AG20443 (cell line): Measurements from ENCODE around the gene SLC25A47.
"Not testable (repeated sequence)": the region's sequence is repeated elsewhere in the genome, so short reads cannot be mapped to it uniquely, and the experiment has no call there.

Experiments used
- DNase-seq: peaks from one replicate; pipeline ENCODE4 v3.0.0; 2012; ENCODE audit warnings: low spot score, mixed read lengths

Gene SLC25A47

DNA sequence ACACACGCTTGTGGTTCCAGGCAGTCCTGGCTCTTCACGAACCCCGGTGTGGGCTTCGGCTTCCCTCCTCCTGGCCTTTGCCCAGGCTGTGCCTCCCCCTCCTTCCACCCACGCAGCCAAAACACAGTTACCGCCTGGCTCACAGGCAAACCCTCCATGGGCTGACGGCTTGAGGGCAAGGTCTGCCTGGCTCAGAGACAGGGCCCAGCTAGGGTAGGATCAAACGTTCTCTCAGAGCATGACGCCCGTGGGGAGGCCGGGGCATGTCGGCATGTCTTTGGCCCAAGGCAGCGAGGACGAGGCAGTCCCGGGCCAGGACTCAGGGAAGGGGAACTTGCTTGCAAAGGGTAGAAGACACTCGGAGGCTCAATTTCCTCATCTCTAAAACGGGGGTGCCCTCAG lies 2.1 kb downstream of the SLC25A47 start:
- no peak for DNase-seq

DNA sequence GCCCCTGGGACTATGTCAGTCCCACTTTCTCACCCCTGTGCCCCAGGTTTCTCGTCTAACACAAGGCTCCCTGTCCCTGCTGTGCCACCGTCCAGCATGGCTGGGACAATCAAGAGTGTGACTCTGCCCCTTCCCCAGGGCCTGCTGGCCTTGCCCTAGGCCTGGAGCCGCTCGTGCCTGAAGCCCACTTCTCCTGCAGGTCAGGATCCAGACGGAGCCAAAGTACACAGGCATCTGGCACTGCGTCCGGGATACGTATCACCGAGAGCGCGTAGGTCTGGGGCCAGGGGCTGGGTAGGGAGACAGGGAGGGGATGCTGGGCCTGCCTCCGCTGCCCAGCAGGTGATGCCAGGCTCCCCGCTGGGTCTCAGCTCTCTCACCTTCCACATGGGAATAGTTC lies 2.8 kb downstream of the SLC25A47 start:
- DNase-seq = no peak

DNA sequence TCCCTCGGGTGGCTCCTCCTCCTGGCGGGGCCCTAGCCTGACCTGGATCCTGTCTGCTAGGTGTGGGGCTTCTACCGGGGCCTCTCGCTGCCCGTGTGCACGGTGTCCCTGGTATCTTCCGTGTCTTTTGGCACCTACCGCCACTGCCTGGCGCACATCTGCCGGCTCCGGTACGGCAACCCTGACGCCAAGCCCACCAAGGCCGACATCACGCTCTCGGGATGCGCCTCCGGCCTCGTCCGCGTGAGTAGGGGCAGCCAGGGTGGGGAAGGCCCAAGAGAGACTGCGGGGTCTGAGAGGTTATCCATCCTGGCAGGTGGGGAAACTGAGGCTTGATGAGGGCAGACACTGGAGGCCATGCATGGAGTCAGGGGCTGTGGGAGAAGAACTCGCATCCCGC lies 4.0 kb downstream of the SLC25A47 start:
- no peak for DNase-seq

DNA sequence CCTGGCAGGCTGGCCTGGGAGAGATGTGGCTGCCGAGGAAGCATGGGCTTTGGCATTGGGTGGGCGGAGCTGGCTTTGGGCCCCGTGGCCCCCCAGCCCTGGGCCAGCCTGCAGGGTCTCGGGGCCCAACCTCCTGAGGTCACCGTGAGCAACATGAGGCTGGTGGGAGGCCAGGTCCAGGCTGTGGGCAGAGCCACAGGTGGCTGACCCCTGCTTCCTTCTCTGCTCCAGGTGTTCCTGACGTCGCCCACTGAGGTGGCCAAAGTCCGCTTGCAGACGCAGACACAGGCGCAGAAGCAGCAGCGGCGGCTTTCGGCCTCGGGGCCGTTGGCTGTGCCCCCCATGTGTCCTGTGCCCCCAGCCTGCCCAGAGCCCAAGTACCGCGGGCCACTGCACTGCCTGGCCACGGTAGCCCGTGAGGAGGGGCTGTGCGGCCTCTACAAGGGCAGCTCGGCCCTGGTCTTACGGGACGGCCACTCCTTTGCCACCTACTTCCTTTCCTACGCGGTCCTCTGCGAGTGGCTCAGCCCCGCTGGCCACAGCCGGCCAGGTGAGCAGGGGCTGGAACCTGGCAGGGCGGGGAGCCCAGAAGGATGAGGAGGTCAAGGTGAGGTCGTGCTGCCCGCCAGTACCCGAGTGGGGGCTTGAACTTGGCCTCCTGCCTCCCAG lies 5.5 kb downstream of the SLC25A47 start:
- no peak for DNase-seq

DNA sequence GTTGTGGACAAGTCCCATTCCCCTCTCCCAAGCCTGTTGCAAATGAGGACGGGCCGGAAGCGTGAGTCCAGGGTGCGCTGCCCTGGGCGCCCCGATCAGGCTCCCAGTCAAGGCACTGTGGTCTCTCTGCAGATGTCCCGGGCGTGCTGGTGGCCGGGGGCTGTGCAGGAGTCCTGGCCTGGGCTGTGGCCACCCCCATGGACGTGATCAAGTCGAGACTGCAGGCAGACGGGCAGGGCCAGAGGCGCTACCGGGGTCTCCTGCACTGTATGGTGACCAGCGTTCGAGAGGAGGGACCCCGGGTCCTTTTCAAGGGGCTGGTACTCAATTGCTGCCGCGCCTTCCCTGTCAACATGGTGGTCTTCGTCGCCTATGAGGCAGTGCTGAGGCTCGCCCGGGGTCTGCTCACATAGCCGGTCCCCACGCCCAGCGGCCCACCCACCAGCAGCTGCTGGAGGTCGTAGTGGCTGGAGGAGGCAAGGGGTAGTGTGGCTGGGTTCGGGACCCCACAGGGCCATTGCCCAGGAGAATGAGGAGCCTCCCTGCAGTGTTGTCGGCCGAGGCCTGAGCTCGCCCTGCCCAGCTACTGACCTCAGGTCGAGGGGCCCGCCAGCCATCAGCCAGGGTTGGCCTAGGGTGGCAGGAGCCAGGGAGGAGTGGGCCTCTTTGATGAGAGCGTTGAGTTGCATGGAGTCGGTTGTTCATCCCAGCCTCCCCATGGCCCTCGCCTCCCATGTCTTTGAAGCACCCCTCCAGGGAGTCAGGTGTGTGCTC lies 6.3 kb downstream of the SLC25A47 start:
- no peak for DNase-seq

DNA sequence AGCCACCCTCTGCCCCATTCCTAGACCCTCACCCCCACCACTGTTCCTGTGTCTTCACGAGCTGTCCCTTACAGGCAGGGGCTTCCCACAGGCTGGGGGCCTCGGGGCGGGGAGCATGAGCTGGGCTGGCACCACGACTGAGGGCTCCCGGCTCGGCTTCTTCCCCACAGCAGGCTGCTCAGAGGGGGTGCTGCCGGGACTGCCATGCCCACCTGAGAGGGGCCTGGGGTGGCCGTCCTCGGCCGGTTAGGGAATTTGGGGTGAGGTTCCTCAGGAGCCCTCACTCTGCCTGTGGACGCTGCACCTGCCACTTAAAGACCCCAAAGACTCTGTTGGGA lies 6.8 kb downstream of the SLC25A47 start:
- no peak for DNase-seq

DNA sequence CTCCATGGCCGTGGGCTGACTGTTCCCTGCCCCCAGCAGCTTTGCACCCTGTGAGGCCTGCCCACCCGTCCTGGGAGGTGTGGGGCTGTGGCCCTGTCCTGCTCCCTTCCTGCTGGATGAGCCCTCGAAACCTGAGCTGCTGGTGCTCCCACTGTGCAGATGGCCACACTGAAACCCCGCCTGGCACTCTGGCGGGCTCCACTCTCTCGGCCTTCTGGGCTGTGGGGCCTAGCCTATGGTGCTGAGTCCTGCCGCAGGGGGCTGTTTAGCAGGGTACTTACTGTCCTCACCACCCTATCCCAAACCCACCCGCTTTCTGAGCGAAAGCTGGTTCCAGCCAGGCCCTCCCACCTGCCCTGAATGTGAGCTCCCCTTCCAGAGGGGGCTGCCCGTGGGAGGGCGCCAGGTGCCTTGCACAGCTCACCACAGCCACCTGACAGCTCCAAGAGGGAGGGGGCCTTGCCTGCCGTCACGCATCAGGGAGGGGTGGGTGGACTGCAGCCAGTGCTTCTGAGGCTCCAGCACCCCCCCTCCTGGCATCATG lies 7.3 kb downstream of the SLC25A47 start:
- no peak for DNase-seq

DNA sequence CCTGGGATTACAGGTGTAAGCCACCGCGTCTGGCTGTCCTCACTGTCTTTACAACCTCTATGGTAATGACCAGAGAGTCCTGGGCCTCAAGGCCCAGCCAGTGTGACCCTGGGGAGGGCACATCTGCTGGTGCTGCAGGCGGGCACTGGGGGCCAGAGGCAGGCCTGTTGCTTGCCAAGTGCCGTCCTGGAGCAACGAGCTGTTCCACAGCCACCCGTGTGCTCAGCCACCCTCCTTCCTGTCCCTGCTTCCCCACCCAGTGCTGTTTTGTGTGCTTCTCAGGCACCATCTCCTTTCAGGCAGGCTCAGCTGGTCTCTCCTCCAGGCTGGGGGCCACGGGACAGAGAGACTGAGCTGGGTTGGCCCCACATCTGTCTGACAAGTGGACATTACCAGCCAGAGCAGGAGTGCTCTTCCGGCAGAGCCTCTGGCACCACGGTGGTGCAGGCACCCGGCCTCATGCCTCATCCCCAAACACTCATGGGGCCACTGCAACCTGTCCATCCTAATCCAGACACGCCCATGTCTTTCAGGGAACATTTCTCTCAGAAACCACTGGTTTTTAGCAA lies 9.0 kb downstream of the SLC25A47 start:
- DNase-seq = no peak

DNA sequence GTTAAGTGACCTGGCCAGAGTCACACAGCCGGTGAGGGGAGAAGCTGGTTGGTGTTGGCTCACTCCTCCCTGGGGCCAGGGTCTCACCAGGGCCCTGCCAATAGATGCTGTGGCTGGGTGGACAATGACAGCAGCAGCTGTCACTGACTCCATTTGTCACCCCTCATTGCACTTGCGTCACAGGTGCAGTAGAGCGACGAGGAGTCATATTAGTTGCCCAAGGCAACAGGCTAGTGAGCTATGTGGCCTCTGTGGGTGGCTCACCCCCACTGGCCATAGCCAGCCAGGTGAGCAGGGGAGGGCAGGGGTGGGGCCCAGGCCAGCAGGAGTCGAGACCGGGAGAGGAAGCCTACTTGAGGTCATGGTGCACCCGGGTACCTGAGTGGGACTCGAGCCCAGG lies 9.7 kb downstream of the SLC25A47 start:
- DNase-seq = no peak

DNA sequence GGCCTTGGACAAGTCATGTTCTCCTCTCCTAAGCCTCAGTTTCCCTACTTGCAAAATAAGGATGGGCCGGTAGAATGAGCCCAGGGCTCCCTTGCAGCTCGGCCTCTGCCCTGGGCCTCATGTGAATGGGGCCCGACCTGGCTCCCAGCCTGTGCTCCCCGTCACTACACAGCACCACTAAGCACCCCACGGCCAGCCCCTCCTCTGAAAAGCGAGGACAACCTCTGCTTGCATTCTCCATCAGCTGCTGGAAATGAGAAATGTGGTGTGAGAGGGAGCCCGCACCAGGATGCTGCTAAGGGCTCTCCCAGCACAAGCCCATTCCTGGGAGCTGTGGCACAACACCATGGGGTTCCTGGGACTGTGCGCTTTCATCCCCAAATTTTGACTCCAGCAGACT lies 10.2 kb downstream of the SLC25A47 start:
- no peak for DNase-seq

DNA sequence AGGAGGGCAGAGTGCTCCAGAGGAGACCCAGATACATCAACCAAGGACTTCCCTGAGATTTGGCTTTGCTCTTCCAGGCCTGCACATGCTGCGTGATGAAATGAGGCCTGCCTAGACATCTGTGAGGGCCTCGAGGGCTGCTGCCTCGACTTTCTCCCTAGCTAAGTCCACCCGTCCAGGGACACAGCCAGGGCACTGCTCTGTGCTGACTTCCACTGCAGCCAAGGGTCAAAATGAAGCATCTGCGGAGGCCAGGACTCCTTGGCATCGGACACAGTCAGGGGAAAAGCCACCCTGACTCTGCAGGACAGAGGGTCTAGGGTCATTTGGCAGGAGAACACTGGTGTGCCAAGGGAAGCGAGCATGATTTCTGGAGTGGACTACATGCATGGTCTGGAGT lies 10.7 kb downstream of the SLC25A47 start:
- no peak for DNase-seq

DNA sequence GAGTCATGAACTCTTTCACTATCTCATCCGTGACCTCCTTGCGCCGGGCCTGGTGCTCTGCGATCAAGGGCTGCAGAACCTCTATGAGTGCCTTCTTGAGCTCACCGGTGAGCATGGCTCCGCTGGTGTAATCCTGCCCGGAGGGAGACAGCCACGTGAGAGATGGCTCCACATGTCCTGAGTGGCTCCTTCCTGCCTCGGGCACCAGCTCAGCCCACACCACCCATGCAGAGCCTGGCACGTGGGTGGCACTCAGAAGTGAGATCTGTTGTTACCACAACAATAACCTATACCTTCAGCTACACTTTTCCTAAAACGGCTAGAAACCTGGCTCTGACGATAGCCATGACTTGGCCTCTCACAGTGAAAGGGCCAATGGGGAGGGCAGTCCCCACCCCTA lies 11.8 kb downstream of the SLC25A47 start:
- no peak for DNase-seq

DNA sequence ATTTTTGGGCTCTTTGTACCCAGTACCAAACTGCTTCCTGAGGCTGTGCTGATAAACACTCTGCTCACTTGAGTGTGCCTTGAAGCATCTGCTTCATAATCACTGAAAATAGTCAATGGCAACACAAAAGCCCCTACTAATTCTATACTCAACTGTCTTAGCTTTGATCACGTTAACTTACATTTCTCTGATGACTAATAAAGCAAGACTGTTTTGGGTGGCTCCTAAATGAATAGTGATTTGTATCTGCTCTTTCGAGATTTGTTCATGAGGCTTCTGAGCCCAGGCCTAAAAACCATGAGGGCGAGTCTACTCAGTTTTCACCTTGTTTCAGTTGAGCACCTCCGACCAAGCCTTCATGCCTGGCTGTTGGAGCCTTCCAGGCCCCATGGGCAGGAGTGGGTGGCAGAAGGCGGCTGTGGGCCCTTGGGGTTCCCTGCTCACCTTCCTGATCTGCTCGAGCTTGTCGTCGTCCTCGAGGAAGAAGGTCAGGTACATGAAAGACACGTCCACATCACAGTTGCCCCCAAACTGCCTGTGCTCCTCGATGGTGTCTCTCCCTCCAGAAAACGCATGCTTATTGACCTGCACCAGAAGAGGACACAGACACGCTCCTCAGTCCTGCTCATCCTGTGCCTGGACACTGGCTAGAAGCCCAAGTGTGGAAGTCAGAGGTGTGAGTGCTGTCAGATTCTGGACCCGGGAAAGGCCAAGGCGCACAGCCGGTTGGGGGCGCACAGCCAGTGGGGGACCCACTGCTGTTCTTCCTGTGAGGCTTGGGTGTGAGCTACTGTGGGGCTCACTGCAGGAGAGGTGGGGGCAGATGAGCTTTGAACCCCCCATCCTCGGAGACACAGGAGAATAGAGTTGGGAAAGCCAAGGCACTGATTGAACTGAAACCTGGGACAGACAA lies 13.7 kb downstream of the SLC25A47 start:
- no peak for DNase-seq

DNA sequence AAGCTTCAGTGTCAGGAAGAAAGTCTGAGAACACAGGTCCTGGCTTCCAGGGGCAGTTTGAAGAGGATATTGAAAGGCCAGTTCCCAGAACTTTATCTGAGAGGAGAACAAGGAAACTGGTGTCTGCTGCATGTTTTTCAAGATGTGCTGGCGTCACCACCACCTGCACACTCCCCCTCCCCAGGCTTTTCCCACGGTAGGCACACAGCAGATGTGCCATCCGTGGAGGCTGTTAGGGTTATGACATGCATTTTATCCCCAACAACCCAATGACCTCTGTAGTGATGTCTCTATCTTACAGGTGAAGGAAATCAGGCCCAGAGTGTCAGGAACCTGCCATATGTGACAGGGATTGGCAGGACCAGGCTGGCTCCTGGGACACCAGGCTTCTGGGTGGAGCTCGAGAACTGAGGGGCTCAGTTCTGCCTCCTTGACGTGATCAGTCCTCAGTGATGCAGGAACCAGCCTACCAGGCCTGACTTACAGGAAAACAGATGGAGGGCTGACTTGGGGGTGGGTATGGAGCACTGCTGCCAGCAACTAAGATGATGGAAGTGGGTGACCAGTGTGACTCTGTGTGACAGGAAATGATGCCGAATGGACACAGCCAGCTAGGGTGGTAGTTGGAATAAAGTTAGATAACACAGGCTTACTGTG lies 16.8 kb downstream of the SLC25A47 start:
- no peak for DNase-seq

DNA sequence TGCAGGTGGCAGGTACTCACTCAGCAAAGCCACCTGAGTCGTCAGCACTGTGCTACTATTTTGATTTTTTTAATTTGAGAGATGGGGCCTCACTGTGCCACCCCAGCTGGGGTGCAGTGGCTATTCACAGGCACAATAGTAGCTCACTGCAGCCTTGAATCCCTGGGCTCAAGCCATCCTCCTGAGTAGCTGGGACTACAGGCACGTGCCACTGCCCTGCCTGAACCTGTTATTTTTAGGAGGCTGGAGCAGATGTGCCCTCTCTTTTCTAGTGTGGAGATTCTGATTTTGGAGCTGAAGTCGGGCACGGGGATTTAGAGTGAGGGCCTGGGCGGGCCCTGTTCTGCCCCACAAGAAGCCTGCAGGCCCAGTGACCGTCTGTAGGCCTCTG lies 17.3 kb downstream of the SLC25A47 start:
- DNase-seq = no peak

DNA sequence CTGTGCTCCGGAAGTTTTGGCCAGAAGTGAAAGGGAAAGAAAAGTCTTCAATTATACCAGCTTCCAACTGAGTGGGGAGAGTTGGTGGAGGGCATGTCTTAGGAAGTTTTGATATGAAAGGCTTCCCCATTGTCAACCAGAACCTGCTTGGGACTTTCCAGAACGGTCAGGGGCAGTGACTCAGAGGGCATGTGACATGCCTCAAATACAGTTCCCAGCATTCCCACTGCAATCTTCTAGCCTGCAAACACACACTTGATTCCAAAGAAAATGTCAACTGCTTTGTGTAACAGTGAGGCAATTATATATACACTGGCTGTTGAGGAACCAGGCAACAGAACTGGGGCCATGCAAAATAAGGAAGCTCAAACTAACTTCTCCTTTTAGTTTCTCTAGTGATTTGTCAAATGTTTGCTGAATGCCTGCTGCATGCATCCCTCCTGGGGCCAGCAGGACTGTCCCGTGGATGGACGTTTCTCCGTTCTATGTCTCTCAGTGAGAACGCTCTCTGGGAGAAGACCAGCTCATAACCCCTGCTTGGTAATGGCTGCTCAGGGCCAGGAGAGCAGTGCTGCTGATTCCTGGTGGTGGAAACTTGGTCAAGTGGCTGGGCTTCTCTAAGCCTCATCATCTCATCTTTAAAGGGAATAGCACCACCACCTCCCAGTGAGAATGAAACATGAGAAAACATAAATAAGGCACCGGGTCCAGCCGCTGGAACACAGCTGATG lies 18.3 kb downstream of the SLC25A47 start:
- DNase-seq = peak; percentile 83

DNA sequence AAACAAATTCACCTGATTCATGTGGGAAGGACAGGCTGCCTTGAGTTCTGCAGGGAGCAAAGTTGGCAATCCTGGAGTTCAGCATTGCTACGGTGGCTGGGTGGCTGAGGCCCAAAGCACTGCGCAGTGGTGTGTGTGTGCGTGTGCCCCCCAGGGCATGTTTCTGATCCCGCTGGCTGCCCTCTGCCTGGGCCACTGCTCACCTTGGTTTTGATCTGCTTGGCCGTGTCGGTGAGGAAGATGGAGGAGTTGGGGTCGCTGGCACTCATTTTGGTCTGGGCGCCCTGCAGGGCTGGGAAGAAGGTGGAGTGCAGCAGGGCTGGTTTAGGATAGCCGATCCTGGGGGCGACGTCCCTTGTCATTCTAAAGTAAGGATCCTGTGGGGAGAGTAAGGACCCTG lies 19.1 kb downstream of the SLC25A47 start:
- no peak for DNase-seq

DNA sequence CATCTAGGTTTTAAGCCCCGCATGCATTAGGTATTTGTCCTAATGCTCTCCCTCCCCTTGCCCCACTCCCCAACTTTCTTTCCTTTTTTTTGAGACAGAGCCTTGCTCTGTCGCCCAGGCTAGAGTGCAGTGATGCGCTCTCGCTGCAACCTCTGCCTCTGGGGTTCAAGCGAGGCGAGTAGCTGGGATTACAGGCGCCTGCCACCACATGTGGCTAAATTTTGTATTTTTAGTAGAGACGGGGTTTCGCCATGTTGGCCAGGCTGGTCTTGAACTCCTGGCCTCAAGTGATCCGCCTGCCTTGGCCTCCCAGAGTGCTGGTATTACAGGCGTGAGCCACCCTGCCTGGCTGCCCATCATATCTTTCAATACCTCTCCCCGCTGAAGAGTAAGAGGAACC lies 19.7 kb downstream of the SLC25A47 start:
- not testable (repeated sequence) for DNase-seq

DNA sequence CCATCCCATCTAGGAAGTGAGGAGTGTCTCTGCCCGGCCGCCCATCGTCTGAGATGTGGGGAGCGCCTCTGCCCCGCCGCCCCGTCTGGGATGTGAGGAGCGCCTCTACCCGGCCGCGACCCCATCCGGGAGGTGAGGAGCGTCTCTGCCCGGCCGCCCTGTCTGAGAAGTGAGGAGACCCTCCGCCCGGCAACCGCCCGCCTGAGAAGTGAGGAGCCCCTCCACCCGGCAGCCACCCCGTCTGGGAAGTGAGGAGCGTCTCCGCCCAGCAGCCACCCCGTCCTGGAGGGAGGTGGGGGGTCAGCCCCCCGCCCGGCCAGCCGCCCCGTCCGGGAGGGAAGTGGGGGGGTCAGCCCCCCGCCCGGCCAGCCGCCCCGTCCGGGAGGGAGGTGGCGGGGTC lies 21.5 kb downstream of the SLC25A47 start:
- not testable (repeated sequence) for DNase-seq

DNA sequence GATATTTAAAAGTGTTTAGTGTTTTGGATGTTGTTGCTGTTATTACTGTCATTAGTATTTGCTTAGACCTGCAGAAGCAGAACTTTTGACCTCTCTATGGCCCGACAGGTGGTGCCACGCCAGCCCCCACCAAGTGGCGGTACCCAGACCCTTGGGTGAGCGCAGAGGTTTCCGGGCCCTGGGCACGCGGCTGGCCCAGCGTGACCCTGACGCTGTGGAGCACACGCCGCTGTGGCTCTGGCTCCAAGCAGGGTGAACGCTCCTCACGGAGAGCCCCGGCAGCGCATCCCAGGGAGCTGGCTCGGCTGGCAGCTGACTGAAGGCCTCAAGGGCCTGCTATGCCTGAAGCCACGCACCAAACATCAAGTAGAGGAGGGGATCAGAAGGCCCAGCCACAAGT lies 22.6 kb downstream of the SLC25A47 start:
- no peak for DNase-seq
